Heart left ventricle (tissue), 13 donors: ENCODE data around the gene ACAP1.
A peak's percentile ranks its signal among the peaks of the same experiment; 100 is the strongest.

Experiments used
- POLR2A ChIP-seq, 2 donors: fragments of 450-650 bp; IDR thresholded peaks; one replicate each; pipeline ENCODE4 v1.6.1; 2017; ENCODE audit warnings: antibody characterized with exemption in 2 of 2, mild to moderate bottlenecking in 2 of 2, moderate library complexity in 2 of 2
- TF ChIP-seq, protein P1 (sequence below), 12 donors: fragments of 200-600 bp; sonication (generic) in 4 of 12; IDR thresholded peaks; one replicate each; pipeline versions ENCODE4 v1.5.0 to v1.8.0; 2018 to 2022; ENCODE audit warnings: antibody characterized with exemption in 12 of 12, mild to moderate bottlenecking in 5 of 12
- donor health status: ischemic (EF 13 %, LVEDD 7.1; RV severe dilation, severe dysfunction).
- donor health status: DM: no; HTN: yes; CAD: no.
- donor health status: DM: no; HTN: no; CAD: no.
- donor health status: ischemic (EF 25% LVEDD 6.9; RV normal size, moderate dysfunction).
- donor health status: ischemic (EF 25% LVEDD 5.7; RV mildly dilated, moderate dysfunction).
- donor health status: ischemic (EF 35%, LVEDD 5.7; RV mildly dilated, moderate dysfunction).
- donor health status: nonischemic (EF 11% LVEDD 7.7; RV severe dilation, severe dysfunction).
- donor health status: DM: yes; HTN: yes; CAD: no.
- donor health status: PGD.
- donor health status: ischemic (EF 29% LVEDD 5.4; RV normal size, mild dysfunction).
- donor health status: nonischemic (EF 23%, LVEDD 6.1; RV moderate dilation, normal function).

DNA sequence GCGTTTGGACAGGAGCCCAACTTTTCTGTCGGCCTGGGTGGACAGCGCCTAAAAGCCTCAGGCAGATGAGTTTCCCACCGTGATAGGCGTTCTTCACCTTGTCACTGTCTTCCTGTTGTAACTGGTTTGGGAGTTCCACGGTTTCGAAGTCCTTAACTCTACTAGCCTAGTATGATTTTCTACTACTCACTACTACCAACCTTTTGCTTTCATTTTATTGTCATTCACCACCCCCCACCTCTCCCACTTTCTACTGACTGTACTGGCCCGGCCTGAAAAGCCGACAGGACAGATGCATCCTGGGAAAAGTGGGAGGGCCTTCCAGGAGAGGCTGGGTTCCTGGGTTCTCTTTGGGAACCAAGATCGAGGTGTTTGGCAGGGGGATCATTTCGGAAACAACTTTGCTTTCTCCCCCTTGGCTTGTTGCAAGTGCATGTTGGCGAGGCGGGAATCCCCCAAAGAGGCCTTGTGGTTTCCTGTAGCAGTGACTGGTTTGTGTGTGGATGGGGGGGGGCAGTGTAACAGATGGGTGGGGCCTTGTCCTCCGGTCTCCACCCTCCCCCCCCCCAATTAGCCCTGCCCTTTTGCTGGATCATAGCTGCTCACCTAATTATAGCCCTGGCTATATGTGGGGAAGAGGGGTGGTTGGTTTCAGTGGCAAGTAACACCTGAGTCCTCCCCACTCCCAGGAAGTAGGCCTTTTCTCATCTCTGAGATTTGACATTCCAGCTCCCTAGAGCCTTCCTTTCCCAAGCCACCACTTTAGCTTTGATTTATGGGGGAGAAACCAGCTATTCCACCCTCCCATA lies 27.5 kb upstream of the ACAP1 start:
- TF ChIP-seq, protein P1, sequence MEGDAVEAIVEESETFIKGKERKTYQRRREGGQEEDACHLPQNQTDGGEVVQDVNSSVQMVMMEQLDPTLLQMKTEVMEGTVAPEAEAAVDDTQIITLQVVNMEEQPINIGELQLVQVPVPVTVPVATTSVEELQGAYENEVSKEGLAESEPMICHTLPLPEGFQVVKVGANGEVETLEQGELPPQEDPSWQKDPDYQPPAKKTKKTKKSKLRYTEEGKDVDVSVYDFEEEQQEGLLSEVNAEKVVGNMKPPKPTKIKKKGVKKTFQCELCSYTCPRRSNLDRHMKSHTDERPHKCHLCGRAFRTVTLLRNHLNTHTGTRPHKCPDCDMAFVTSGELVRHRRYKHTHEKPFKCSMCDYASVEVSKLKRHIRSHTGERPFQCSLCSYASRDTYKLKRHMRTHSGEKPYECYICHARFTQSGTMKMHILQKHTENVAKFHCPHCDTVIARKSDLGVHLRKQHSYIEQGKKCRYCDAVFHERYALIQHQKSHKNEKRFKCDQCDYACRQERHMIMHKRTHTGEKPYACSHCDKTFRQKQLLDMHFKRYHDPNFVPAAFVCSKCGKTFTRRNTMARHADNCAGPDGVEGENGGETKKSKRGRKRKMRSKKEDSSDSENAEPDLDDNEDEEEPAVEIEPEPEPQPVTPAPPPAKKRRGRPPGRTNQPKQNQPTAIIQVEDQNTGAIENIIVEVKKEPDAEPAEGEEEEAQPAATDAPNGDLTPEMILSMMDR (IDR thresholded peaks at IDR 0.05) = no peak
- peak in 1 of 2 donors; percentile 30 for TF ChIP-seq POLR2A (IDR thresholded peaks at IDR 0.05)
